HG03575 (cell line): ENCODE results near the gene C10orf95.
A peak's percentile ranks its signal among the peaks of the same experiment; 100 is the strongest.

Source experiments
- ATAC-seq: cut with Tn5 transposase; IDR thresholded peaks from one replicate; pipeline ENCODE4 v1.9.1; 2021; ENCODE audit not compliant: unreplicated experiment, insufficient number of reproducible peaks, low FRiP score; ENCODE audit errors: extremely low read depth

C10orf95 gene

GRCh38 chr10:102437515-102437914 lies 13.8 kb downstream of the C10orf95 start:
- ATAC-seq, result no peak

- no peak for ATAC-seq
These were observed 15.0 kb downstream of the C10orf95 start for GRCh38 chr10:102436312-102436711.

- ATAC-seq, result no peak
These were observed 15.7 kb downstream of the C10orf95 start for GRCh38 chr10:102435529-102436233.

GRCh38 chr10:102435133-102435497 lies 16.2 kb downstream of the C10orf95 start:
- no peak for ATAC-seq

- no peak for ATAC-seq
These were observed 16.8 kb downstream of the C10orf95 start for GRCh38 chr10:102434394-102435132.

GRCh38 chr10:102433619-102434046 lies 17.7 kb downstream of the C10orf95 start:
- ATAC-seq, result no peak

GRCh38 chr10:102432162-102432950 lies 19.0 kb downstream of the C10orf95 start, which contains the start of gene CUEDC2:
TSS of gene CUEDC2 (minus strand) at chr10:102432574. CDS start at chr10:102425188, 7,386 bp downstream.
- ATAC-seq, result peak; percentile 37

GRCh38 chr10:102431452-102432124 lies 19.8 kb downstream of the C10orf95 start:
- no peak for ATAC-seq

- ATAC-seq, result no peak
These were observed 21.9 kb downstream of the C10orf95 start for GRCh38 chr10:102429468-102429867.

GRCh38 chr10:102426803-102427287 lies 24.5 kb downstream of the C10orf95 start:
- ATAC-seq, result no peak

GRCh38 chr10:102425444-102425843 lies 25.9 kb downstream of the C10orf95 start:
- ATAC-seq, result no peak

- ATAC-seq, result no peak
These were observed 26.4 kb downstream of the C10orf95 start for GRCh38 chr10:102424916-102425315.

GRCh38 chr10:102424145-102424544 lies 27.2 kb downstream of the C10orf95 start:
- no peak for ATAC-seq

- no peak for ATAC-seq
These were observed 27.9 kb downstream of the C10orf95 start for GRCh38 chr10:102423372-102423968.

- no peak for ATAC-seq
These were observed 28.7 kb downstream of the C10orf95 start for GRCh38 chr10:102422545-102423129.

- ATAC-seq, result no peak
These were observed 29.4 kb downstream of the C10orf95 start for GRCh38 chr10:102421757-102422512.

GRCh38 chr10:102421507-102421756 lies 29.9 kb downstream of the C10orf95 start:
- no peak for ATAC-seq
